ENCODE results near the gene CLIC1. TPM values are rescaled to one million over a fixed set of nuclear protein-coding genes. Genes with fewer than 3 reads are reported as not detected.

Gene CLIC1
- total RNA-seq, 1 experiment from 2014 or later, result 432 TPM

DNA sequence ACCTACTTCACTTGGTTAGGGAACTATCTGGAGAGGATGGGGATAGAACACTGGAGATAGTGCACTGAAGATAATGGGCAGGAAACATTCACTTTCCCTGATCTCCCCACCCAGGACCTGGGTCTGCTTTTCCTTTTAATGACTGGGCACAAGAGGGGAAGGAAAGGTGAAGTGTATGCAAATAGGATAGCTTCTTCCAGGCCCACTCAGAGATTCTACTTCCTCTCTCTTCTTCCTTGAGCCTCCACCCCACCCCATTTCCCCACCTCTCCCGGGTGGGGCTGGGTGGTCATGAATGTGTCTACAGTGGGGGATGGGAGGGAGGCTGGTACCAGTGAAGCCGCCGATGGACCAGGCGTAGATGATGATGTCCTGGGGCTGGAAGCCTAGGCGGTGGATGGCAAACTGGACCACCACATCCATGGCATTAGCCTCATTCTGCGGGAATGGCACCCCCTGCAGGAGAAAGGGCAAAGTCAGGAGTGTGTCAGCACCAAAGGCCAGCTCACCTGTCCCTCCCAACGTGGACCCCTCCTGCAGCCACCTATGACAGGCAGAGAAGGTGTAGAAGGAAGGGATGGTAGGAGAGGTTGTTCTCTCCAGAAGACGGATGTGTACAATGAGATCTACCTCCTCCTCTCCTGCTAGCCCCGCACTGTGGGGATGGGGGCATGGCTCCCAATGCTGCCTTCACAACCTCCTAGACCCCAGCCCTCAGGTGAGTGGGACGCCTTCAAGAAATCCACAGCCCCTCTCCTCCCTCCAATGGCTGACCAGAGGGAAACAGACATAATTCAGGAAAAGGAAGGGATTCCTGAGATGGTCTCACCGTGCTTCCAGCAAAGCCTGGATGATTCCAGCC, 46.9 kb downstream of the CLIC1 start:
- intact Hi-C loops (cut with micrococcal nuclease), result no loop called here

More for the DNA sequence above, 46.9 kb downstream of the CLIC1 start:
- peak; percentile 74 for ATAC-seq
- no peaks in the 10 kb centered on the region for H3K9me3 ChIP-seq (ENCODE audit: control insufficient read depth in 1 of 2, insufficient read depth in 1 of 2, low read depth in 1 of 2, low read length in 2 of 2)
- CTCF ChIA-PET, result interaction anchor here (1.0 to 1.3 kb wide), 2 partner anchors 14 to 40 kb away, joined by 4 to 7 read pairs; partner anchors contain the start of gene ABHD16A
- H3K36me3 ChIP-seq (ENCODE audit: control insufficient read depth in 1 of 2, insufficient read depth in 2 of 2, low read length in 2 of 2), result peaks cover 13 to 25% of the 10 kb centered on the region in 2 experiments; a peak in 2 of 4 replicates
- H3K9ac ChIP-seq (ENCODE audit: low read length), result peak overlapping the region; percentile 30; the same call in 1 of the 2 replicates
- RAD21 ChIA-PET (ENCODE audit: low non-redundant PET in 1 of 2, low total read pairs in 2 of 2, uncharacterized antibody in 2 of 2, unreplicated experiment in 2 of 2), result no interaction called here
- no peak overlapping the region for H3K4me3 ChIP-seq (replicated peaks in 1 of 2; ENCODE audit: low read depth in 1 of 2, low read length in 2 of 2)
- H3K27ac ChIP-seq (ENCODE audit: low read depth, low read length), result peak overlapping the region; percentile 23; the same call in 1 of the 2 replicates
- POLR2A ChIA-PET, result no interaction called here
- H3K9me2 ChIP-seq (ENCODE audit: insufficient read depth), result no peaks in the 10 kb centered on the region
- TF ChIP-seq, protein P1, sequence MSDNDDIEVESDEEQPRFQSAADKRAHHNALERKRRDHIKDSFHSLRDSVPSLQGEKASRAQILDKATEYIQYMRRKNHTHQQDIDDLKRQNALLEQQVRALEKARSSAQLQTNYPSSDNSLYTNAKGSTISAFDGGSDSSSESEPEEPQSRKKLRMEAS (IDR thresholded peaks at IDR 0.05), result no peak
- TF ChIP-seq, protein P2, sequence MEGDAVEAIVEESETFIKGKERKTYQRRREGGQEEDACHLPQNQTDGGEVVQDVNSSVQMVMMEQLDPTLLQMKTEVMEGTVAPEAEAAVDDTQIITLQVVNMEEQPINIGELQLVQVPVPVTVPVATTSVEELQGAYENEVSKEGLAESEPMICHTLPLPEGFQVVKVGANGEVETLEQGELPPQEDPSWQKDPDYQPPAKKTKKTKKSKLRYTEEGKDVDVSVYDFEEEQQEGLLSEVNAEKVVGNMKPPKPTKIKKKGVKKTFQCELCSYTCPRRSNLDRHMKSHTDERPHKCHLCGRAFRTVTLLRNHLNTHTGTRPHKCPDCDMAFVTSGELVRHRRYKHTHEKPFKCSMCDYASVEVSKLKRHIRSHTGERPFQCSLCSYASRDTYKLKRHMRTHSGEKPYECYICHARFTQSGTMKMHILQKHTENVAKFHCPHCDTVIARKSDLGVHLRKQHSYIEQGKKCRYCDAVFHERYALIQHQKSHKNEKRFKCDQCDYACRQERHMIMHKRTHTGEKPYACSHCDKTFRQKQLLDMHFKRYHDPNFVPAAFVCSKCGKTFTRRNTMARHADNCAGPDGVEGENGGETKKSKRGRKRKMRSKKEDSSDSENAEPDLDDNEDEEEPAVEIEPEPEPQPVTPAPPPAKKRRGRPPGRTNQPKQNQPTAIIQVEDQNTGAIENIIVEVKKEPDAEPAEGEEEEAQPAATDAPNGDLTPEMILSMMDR (IDR thresholded peaks at IDR 0.05 in 2 of 3, conservative IDR thresholded peaks at IDR 0.05 in 1 of 3; ENCODE audit: borderline replicate concordance in 1 of 3, insufficient read depth in 1 of 3, low read depth in 2 of 3, low read length in 2 of 3), result peak in 2 of 3 experiments; percentile 50 to 58; a peak in 4 of 6 replicates
- DNase-seq (ENCODE audit: low read depth, low spot score), result no peak
- no peaks in the 10 kb centered on the region for H3K27me3 ChIP-seq (ENCODE audit: insufficient read depth, low read length)
- no peaks in the 10 kb centered on the region for H4K20me1 ChIP-seq (ENCODE audit: insufficient read depth)
- BruUV-seq (replicated peaks), result no TSS peak
- H3K79me2 ChIP-seq (ENCODE audit: insufficient read depth, low read length), result no peaks in the 10 kb centered on the region
- peaks cover 11 to 16% of the 10 kb centered on the region in 2 experiments for H3K4me1 ChIP-seq (ENCODE audit: control insufficient read depth in 1 of 2, insufficient read depth in 2 of 2, low read length in 2 of 2)
- peak overlapping the region; percentile 47 for H3K4me2 ChIP-seq (ENCODE audit: low read length)
- no peak overlapping the region for H2AFZ ChIP-seq (ENCODE audit: low read depth, low read length, poor library complexity, severe bottlenecking)

All from HCT116 (cell line).